Testis (tissue), 3 donors: Measurements from ENCODE around the gene G6PC2. TPM values are rescaled to one million over a fixed set of nuclear protein-coding genes. Genes with fewer than 3 reads are reported as not detected.

Experiments
- DNase-seq: peaks from one replicate; pipeline ENCODE4 v3.0.0-alpha.2; 2019
- H3K27ac ChIP-seq, 2 donors: fragments of 200-600 bp; sonication (generic); one replicate each; pipeline ENCODE4 v1.5.1; 2019
- H3K27me3 ChIP-seq: fragments of 200-600 bp; sonication (generic); one replicate; pipeline ENCODE4 v1.5.1; 2019
- H3K36me3 ChIP-seq: fragments of 200-600 bp; sonication (generic); one replicate; pipeline ENCODE4 v1.5.1; 2017; ENCODE audit warnings: low read depth; ENCODE audit errors: missing control alignments
- H3K4me1 ChIP-seq: fragments of 200-600 bp; sonication (generic); one replicate; pipeline ENCODE4 v1.5.1; 2019
- H3K4me3 ChIP-seq, 2 donors: fragments of 200-600 bp; sonication (generic); one replicate each; pipeline ENCODE4 v1.5.1; 2017 to 2019
- H3K9me3 ChIP-seq: fragments of 200-600 bp; sonication (generic); one replicate; pipeline ENCODE4 v1.5.1; 2017
- POLR2A ChIP-seq: fragments of 450-650 bp; IDR thresholded peaks from one replicate; pipeline ENCODE4 v1.6.1; 2017; ENCODE audit warnings: antibody characterized with exemption, mild to moderate bottlenecking, moderate library complexity
- WGBS, 2 donors: methylation state at CpG; one replicate each; pipeline ENCODE4 v1.1.5; 2018; 5-methylcytosine and 5-hydroxymethylcytosine counted together
- intact Hi-C: fragments of 100-400 bp; cut with DNase I; formaldehyde crosslinking; loops from one replicate; pipeline ENCODE4 v1.15.1; 2023; ENCODE audit warnings: low total_unique reads
- polyA plus RNA-seq: library from polyadenylated mRNA; stranded (reverse); fragments of 350-450 nt; fragmentation: Illumina TruSeq; extraction: RNeasy Lipid Tissue Mini Kit (QIAGEN cat#74804); gene quantifications from one replicate; pipeline ENCODE4 v1.2.3, GENCODE V29; 2014; ENCODE audit warnings: low read depth, low replicate concordance; ENCODE audit not compliant: insufficient read depth
- total RNA-seq, 2 donors: library from RNA; depleted of rRNA; stranded (reverse); fragments of >200 nt; gene quantifications; one replicate each; pipeline ENCODE4 v1.2.3, GENCODE V29; 2016
- TF ChIP-seq, protein P1 (sequence below), 3 experiments: fragments of 450-650 bp in 2 of 3; fragments of 200-600 bp in 1 of 3; sonication (generic) in 1 of 3; IDR thresholded peaks; one replicate each; pipeline ENCODE4 v1.5.1; 2016 to 2019; ENCODE audit warnings: antibody characterized with exemption in 3 of 3, mild to moderate bottlenecking in 2 of 3, moderate library complexity in 1 of 3

G6PC2 gene
- total and polyA plus RNA-seq, 3 donors from 2014 or later = 1.1 to 2.5 (median 2.4) TPM

DNA sequence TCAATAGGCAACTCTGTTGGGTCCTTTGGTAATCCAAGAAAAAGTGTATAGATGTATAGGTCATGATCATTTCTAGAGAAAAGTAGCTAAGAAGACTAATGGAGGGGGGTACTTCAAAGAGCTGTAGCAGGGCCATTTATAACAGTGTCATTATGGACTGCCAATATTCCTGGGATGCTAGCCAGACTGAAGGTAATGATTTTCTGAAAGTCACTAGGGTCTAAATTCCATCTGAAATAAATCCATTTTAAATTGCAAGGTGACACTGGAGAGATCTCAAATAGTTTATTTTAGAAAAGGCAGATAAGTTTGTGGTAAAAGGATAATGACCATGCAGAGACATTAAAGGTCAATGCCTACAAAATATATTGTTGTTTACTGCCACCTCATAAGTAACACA is 6.4 kb upstream of the G6PC2 start:
- Histone ChIP-seq H3K27ac (no peak overlapping the region), H3K4me3 (no peak overlapping the region), H3K4me1 (no peaks in the 10 kb centered on the region), H3K27me3 (no peaks in the 10 kb centered on the region), H3K36me3 (no peaks in the 10 kb centered on the region), H3K9me3 (no peaks in the 10 kb centered on the region)
- DNase-seq = no peak
- intact Hi-C loops = no loop called here
- TF ChIP-seq, protein P1, sequence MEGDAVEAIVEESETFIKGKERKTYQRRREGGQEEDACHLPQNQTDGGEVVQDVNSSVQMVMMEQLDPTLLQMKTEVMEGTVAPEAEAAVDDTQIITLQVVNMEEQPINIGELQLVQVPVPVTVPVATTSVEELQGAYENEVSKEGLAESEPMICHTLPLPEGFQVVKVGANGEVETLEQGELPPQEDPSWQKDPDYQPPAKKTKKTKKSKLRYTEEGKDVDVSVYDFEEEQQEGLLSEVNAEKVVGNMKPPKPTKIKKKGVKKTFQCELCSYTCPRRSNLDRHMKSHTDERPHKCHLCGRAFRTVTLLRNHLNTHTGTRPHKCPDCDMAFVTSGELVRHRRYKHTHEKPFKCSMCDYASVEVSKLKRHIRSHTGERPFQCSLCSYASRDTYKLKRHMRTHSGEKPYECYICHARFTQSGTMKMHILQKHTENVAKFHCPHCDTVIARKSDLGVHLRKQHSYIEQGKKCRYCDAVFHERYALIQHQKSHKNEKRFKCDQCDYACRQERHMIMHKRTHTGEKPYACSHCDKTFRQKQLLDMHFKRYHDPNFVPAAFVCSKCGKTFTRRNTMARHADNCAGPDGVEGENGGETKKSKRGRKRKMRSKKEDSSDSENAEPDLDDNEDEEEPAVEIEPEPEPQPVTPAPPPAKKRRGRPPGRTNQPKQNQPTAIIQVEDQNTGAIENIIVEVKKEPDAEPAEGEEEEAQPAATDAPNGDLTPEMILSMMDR (IDR thresholded peaks at IDR 0.05) = no peak
- TF ChIP-seq POLR2A = no peak

DNA sequence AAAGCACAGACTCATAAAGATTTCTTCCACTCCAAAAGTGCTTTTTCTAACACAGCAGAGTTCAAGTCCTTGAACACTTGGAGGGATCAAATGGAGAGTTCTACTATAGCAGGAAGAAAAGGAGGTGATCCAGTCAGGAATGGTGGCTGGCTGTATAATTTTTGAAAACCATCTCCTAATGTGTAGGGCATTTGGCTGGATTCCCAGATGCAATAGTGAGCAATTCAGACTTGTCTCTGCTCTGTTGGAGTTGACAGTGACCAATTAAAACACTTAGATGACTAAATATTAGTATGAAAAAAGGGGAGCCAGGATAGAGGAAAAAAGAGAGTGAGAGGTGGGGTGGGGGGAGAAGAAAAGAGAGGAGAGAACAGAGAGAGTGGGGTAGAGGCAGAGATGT is 5.3 kb upstream of the G6PC2 start:
- no peaks in the 10 kb centered on the region for H3K36me3 ChIP-seq
- no peak overlapping the region for H3K4me3 ChIP-seq
- intact Hi-C loops = no loop called here
- no peak for TF ChIP-seq POLR2A
- TF ChIP-seq, protein P1 (IDR thresholded peaks at IDR 0.05) = no peak
- H3K4me1 ChIP-seq = no peaks in the 10 kb centered on the region
- no peaks in the 10 kb centered on the region for H3K9me3 ChIP-seq
- DNase-seq = no peak
- no peak overlapping the region for H3K27ac ChIP-seq
- H3K27me3 ChIP-seq = no peaks in the 10 kb centered on the region

DNA sequence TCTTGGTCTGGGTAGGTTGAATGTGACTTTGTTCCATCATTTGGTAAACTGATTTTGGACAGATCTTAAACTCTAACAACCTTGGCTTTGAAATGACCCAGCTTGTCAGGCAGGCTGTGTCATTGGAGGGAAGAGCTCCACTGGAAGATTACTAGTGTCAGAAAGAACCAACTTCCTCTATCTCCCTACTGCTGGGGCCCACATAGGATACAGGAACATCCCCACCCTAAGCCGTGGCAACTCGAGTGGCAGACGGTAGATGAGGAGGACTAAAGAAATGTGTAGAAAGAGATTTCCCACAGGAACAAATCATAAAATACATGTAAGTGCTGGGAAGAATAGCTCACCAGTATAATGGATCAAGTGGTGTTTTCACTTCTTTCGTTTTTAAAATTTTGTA is 4.3 kb upstream of the G6PC2 start:
- DNase-seq = no peak
- H3K4me3 ChIP-seq = no peak overlapping the region
- no peaks in the 10 kb centered on the region for H3K9me3 ChIP-seq
- H3K36me3 ChIP-seq = no peaks in the 10 kb centered on the region
- WGBS, 2 donors = 56 to 82% methylated on average over 4 of the region's 4 CpGs
- H3K4me1 ChIP-seq = no peaks in the 10 kb centered on the region
- no peak overlapping the region for H3K27ac ChIP-seq
- no peaks in the 10 kb centered on the region for H3K27me3 ChIP-seq
- TF ChIP-seq, protein P1 (IDR thresholded peaks at IDR 0.05) = no peak
- no peak for TF ChIP-seq POLR2A
- intact Hi-C loops = no loop called here

DNA sequence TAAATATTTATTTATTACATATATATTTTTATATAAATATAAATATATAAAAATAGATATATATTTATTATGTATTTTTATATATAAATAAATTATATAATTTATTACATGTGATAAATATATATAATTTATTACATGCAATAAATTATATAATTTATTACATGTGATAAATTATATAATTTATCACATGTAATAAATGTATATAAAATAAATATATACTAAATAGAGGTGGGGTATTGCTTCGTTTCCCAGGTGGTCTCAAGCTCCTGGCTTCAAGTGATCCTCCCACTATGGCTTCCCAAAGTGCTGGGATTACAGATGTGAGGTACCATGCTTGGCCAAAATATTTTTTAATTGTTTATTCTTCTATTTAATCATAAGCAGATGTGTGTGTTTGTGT is 3.6 kb upstream of the G6PC2 start:
- no peak overlapping the region for H3K4me3 ChIP-seq
- H3K27ac ChIP-seq = no peak overlapping the region
- intact Hi-C loops = no loop called here
- no peaks in the 10 kb centered on the region for H3K4me1 ChIP-seq
- TF ChIP-seq, protein P1 (IDR thresholded peaks at IDR 0.05) = no peak
- no peak for TF ChIP-seq POLR2A
- no peaks in the 10 kb centered on the region for H3K36me3 ChIP-seq
- H3K27me3 ChIP-seq = no peaks in the 10 kb centered on the region
- no peak for DNase-seq
- no peaks in the 10 kb centered on the region for H3K9me3 ChIP-seq
- WGBS, 2 donors = 62 to 87% methylated on average over 1 of the region's 1 CpG

DNA sequence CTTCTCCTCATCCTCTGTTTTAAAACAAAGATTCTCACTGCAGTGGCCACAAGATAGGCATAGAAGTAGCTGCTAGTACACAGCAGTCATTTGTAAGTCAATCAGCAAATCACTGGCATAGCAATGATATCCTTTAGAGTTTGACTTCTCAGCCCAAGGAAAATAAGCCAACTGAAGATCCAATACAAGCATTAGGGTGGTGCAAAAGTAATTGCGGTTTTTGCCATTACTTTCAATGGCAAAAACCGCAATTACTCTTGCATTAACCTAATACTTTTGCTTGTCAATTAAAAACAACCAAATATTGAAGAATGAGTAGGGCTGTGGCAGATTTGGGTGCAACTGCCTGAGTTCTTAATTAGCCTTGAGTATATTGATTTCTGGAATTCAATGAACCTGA is 2.8 kb downstream of the G6PC2 start:
- Histone ChIP-seq H3K36me3 (no peaks in the 10 kb centered on the region), H3K4me1 (no peaks in the 10 kb centered on the region), H3K27ac (no peak overlapping the region), H3K4me3 (no peak overlapping the region), H3K9me3 (no peaks in the 10 kb centered on the region), H3K27me3 (no peaks in the 10 kb centered on the region)
- TF ChIP-seq, protein P1 (IDR thresholded peaks at IDR 0.05) = no peak
- no peak for TF ChIP-seq POLR2A
- WGBS, 2 donors = 83 to 97% methylated on average over 2 of the region's 2 CpGs
- intact Hi-C loops = no loop called here
- no peak for DNase-seq
